ENCODE results near the gene MXD4.

- TF ChIP-seq CTCF (IDR thresholded peaks at IDR 0.05) (no peak), POLR2A (IDR thresholded peaks at IDR 0.05) (no peak)
Measured at GRCh38 chr4:2289955-2290333, 28.0 kb upstream of the MXD4 start.

Measured in heart left ventricle (tissue), 13 donors.